DOHH2 (cell line): ENCODE measurements around the gene C2orf69.

ENCODE experiments used
- H3F3A ChIP-seq: fragments of 200-600 bp; sonication (generic), shearing (Covaris generic); 2 replicates; pipeline ENCODE4 v1.6.0; 2016; ENCODE audit warnings: antibody characterized with exemption, mild to moderate bottlenecking; ENCODE audit not compliant: control insufficient read depth, insufficient read depth
- H3K27ac ChIP-seq: fragments of 200-600 bp; sonication (generic); 2 replicates; pipeline ENCODE4 v1.5.1; 2014; ENCODE audit warnings: low read depth, mild to moderate bottlenecking, low read length, moderate library complexity
- H3K27me3 ChIP-seq: fragments of 200-600 bp; sonication (generic); 2 replicates; pipeline ENCODE4 v1.6.1; 2014; ENCODE audit warnings: mild to moderate bottlenecking, low read length, mixed read lengths; ENCODE audit not compliant: control insufficient read depth
- H3K36me3 ChIP-seq: fragments of 200-600 bp; sonication (generic); 2 replicates; pipeline ENCODE4 v1.6.1; 2014; ENCODE audit warnings: mild to moderate bottlenecking, low read length, moderate library complexity, mixed read lengths; ENCODE audit not compliant: control insufficient read depth
- H3K4me1 ChIP-seq: fragments of 200-600 bp; sonication (generic); 2 replicates; pipeline ENCODE4 v1.6.1; 2014; ENCODE audit warnings: mild to moderate bottlenecking, low read length, mixed read lengths; ENCODE audit not compliant: control insufficient read depth
- H3K4me2 ChIP-seq: fragments of 200-600 bp; sonication (generic); 2 replicates; pipeline ENCODE4 v1.6.0; 2014; ENCODE audit warnings: mild to moderate bottlenecking, low read length, moderate library complexity
- H3K4me3 ChIP-seq: fragments of 200-600 bp; sonication (generic); 2 replicates; pipeline ENCODE4 v1.5.1; 2014; ENCODE audit warnings: mild to moderate bottlenecking, low read length, mixed read lengths
- H3K79me2 ChIP-seq: fragments of 200-600 bp; sonication (generic); 2 replicates; pipeline ENCODE4 v1.6.1; 2014; ENCODE audit warnings: mild to moderate bottlenecking, low read length, mixed read lengths; ENCODE audit not compliant: control insufficient read depth
- H3K9me2 ChIP-seq: fragments of 200-600 bp; sonication (generic); replicated peaks from 2 replicates; pipeline ENCODE4 v1.6.1; 2014; ENCODE audit warnings: mild to moderate bottlenecking, low read length, mixed read lengths; ENCODE audit not compliant: control insufficient read depth
- H3K9me3 ChIP-seq: fragments of 200-600 bp; sonication (generic); 2 replicates; pipeline ENCODE4 v1.6.1; 2014; ENCODE audit warnings: antibody characterized with exemption, low read length, mixed read lengths; ENCODE audit not compliant: control insufficient read depth, insufficient read depth
- H4K20me1 ChIP-seq: fragments of 200-600 bp; sonication (generic); 2 replicates; pipeline ENCODE4 v1.6.0; 2014; ENCODE audit warnings: low read depth, mild to moderate bottlenecking, antibody characterized with exemption, low read length, moderate library complexity; ENCODE audit not compliant: control insufficient read depth, insufficient read depth
- CTCF ChIP-seq: fragments of 200-600 bp; sonication (generic); IDR thresholded peaks from one replicate; pipeline ENCODE4 v1.5.1; 2014; ENCODE audit warnings: antibody characterized with exemption, mild to moderate bottlenecking, low read depth, low read length; ENCODE audit not compliant: poor library complexity, severe bottlenecking
- EZH2phosphoT487 ChIP-seq: fragments of 200-600 bp; sonication (generic); IDR thresholded peaks from 2 replicates; pipeline ENCODE4 v1.6.1; 2017; ENCODE audit warnings: borderline replicate concordance, mild to moderate bottlenecking, antibody characterized with exemption, low read length, moderate library complexity, mixed read lengths

The C2orf69 gene

GRCh38 chr2:199914372-199914958 lies 3.4 kb downstream of the C2orf69 start:
- H3K4me1 ChIP-seq = peaks cover 26% of the 10 kb centered on the region
- no peaks in the 10 kb centered on the region for H3K27me3 ChIP-seq
- no peaks in the 10 kb centered on the region for H3K9me2 ChIP-seq
- 0 out of 2 replicates have a peak, but pooled peaks cover 11% of the 10 kb centered on the region for H4K20me1 ChIP-seq
- H3K27ac ChIP-seq = no peak overlapping the region
- TF ChIP-seq CTCF = no peak
- TF ChIP-seq EZH2phosphoT487 = no peak
- H3K79me2 ChIP-seq = peaks cover 88% of the 10 kb centered on the region
- H3K4me2 ChIP-seq = peak overlapping the region; percentile 44
- H3K36me3 ChIP-seq = peaks cover 71% of the 10 kb centered on the region
- H3K4me3 ChIP-seq = peak overlapping the region; percentile 50; the same call in 1 of the 2 replicates
- H3F3A ChIP-seq = no peaks in the 10 kb centered on the region; the same call in 1 of the 2 replicates
- peaks cover 17% of the 10 kb centered on the region for H3K9me3 ChIP-seq

DNA sequence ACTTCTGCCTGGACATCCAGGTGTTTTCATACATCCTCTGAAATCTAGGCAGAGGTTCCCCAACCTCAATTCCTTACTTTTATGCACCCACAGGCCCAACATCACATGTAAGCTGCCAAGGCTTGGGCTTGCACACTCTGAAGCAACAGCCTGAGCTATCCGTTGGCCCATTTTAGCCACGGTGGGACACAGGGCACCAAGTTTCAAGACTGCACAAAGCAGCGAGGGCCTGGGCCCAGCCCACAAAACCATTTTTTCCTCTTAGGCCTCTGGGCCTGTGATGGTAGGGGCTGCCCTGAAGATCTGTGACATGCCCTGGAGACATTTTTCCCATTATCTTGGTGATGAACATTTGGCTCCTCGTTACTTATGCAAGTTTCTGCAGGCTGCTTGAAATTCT lies 5.9 kb downstream of the C2orf69 start:
- H3K27ac ChIP-seq = no peak overlapping the region
- H3K4me2 ChIP-seq = no peak overlapping the region
- no peaks in the 10 kb centered on the region; the same call in 1 of the 2 replicates for H3F3A ChIP-seq
- H4K20me1 ChIP-seq = 0 out of 2 replicates have a peak, but pooled peaks cover 14% of the 10 kb centered on the region
- peaks cover 16% of the 10 kb centered on the region for H3K4me1 ChIP-seq
- H3K79me2 ChIP-seq = peaks cover 91% of the 10 kb centered on the region
- H3K9me2 ChIP-seq = no peaks in the 10 kb centered on the region
- H3K4me3 ChIP-seq = no peak overlapping the region
- H3K27me3 ChIP-seq = no peaks in the 10 kb centered on the region
- peaks cover 17% of the 10 kb centered on the region for H3K9me3 ChIP-seq
- peaks cover 69% of the 10 kb centered on the region for H3K36me3 ChIP-seq
- TF ChIP-seq CTCF = no peak
- no peak for TF ChIP-seq EZH2phosphoT487

- Histone ChIP-seq H3K9me3 (no peaks in the 10 kb centered on the region), H3K36me3 (peaks cover 69% of the 10 kb centered on the region), H3K79me2 (peaks cover 90% of the 10 kb centered on the region), H3K4me1 (no peaks in the 10 kb centered on the region), H3K27ac (no peak overlapping the region), H3K4me2 (no peak overlapping the region), H3K4me3 (no peak overlapping the region), H3K9me2 (no peaks in the 10 kb centered on the region), H3F3A (peaks cover 5% of the 10 kb centered on the region; the same call in 1 of the 2 replicates), H4K20me1 (peaks cover 8% of the 10 kb centered on the region; the same call in 1 of the 2 replicates), H3K27me3 (no peaks in the 10 kb centered on the region)
- TF ChIP-seq CTCF (no peak), EZH2phosphoT487 (no peak)
Observed at GRCh38 chr2:199922856-199923255, 11.8 kb downstream of the C2orf69 start.
